ENCODE measurements around the gene SAP130.
"Not testable (repeated sequence)": the region's sequence is repeated elsewhere in the genome, so short reads cannot be mapped to it uniquely, and the experiment has no call there.

SAP130 gene

GRCh38 chr2:127927384-127927783 lies 100.5 kb downstream of the SAP130 start:
- Histone ChIP-seq H3K27ac (ENCODE audit: low read depth, low read length) (no peak overlapping the region), H3K36me3 (ENCODE audit: control insufficient read depth, insufficient read depth, low read length) (no peaks in the 10 kb centered on the region), H3K9ac (ENCODE audit: low read length) (no peak overlapping the region), H3K4me1 (ENCODE audit: control insufficient read depth, insufficient read depth, low read length) (no peaks in the 10 kb centered on the region), H3K27me3 (ENCODE audit: control insufficient read depth, insufficient read depth, low read length) (no peaks in the 10 kb centered on the region), H3K9me3 (ENCODE audit: control insufficient read depth, insufficient read depth, low read depth, low read length) (peaks cover 4% of the 10 kb centered on the region), H3K4me3 (ENCODE audit: low read depth, low read length) (no peak overlapping the region)

- Histone ChIP-seq H3K4me1 (ENCODE audit: control insufficient read depth, insufficient read depth, low read length) (no peaks in the 10 kb centered on the region), H3K27ac (ENCODE audit: low read depth, low read length) (no peak overlapping the region), H3K4me3 (ENCODE audit: low read depth, low read length) (no peak overlapping the region), H3K9ac (ENCODE audit: low read length) (no peak overlapping the region), H3K9me3 (ENCODE audit: control insufficient read depth, insufficient read depth, low read depth, low read length) (no peaks in the 10 kb centered on the region), H3K36me3 (ENCODE audit: control insufficient read depth, insufficient read depth, low read length) (no peaks in the 10 kb centered on the region), H3K27me3 (ENCODE audit: control insufficient read depth, insufficient read depth, low read length) (no peaks in the 10 kb centered on the region)
These were observed 109.9 kb downstream of the SAP130 start for GRCh38 chr2:127917916-127918315.

- Histone ChIP-seq H3K4me3 (ENCODE audit: low read depth, low read length) (no peak overlapping the region), H3K9me3 (ENCODE audit: control insufficient read depth, insufficient read depth, low read depth, low read length) (no peaks in the 10 kb centered on the region), H3K9ac (ENCODE audit: low read length) (no peak overlapping the region), H3K27me3 (ENCODE audit: control insufficient read depth, insufficient read depth, low read length) (no peaks in the 10 kb centered on the region), H3K36me3 (ENCODE audit: control insufficient read depth, insufficient read depth, low read length) (no peaks in the 10 kb centered on the region), H3K27ac (ENCODE audit: low read depth, low read length) (no peak overlapping the region), H3K4me1 (ENCODE audit: control insufficient read depth, insufficient read depth, low read length) (no peaks in the 10 kb centered on the region)
These were observed 113.9 kb downstream of the SAP130 start for GRCh38 chr2:127913808-127914457.

GRCh38 chr2:127911737-127912136 lies 116.1 kb downstream of the SAP130 start:
- Histone ChIP-seq H3K4me1 (ENCODE audit: control insufficient read depth, insufficient read depth, low read length) (no peaks in the 10 kb centered on the region), H3K27me3 (ENCODE audit: control insufficient read depth, insufficient read depth, low read length) (no peaks in the 10 kb centered on the region; the same call in 1 of the 2 replicates), H3K36me3 (ENCODE audit: control insufficient read depth, insufficient read depth, low read length) (no peaks in the 10 kb centered on the region), H3K9ac (ENCODE audit: low read length) (no peak overlapping the region), H3K9me3 (ENCODE audit: control insufficient read depth, insufficient read depth, low read depth, low read length) (no peaks in the 10 kb centered on the region), H3K27ac (ENCODE audit: low read depth, low read length) (no peak overlapping the region), H3K4me3 (ENCODE audit: low read depth, low read length) (no peak overlapping the region)

GRCh38 chr2:127910415-127910814 lies 117.4 kb downstream of the SAP130 start:
- no peaks in the 10 kb centered on the region for H3K36me3 ChIP-seq (ENCODE audit: control insufficient read depth, insufficient read depth, low read length)
- no peaks in the 10 kb centered on the region for H3K4me1 ChIP-seq (ENCODE audit: control insufficient read depth, insufficient read depth, low read length)
- no peak overlapping the region for H3K9ac ChIP-seq (ENCODE audit: low read length)
- no peaks in the 10 kb centered on the region for H3K9me3 ChIP-seq (ENCODE audit: control insufficient read depth, insufficient read depth, low read depth, low read length)
- H3K27me3 ChIP-seq (ENCODE audit: control insufficient read depth, insufficient read depth, low read length) = no peaks in the 10 kb centered on the region; the same call in 1 of the 2 replicates
- no peak overlapping the region for H3K27ac ChIP-seq (ENCODE audit: low read depth, low read length)
- no peak overlapping the region for H3K4me3 ChIP-seq (ENCODE audit: low read depth, low read length)

GRCh38 chr2:127909019-127909418 lies 118.8 kb downstream of the SAP130 start:
- no peaks in the 10 kb centered on the region for H3K9me3 ChIP-seq (ENCODE audit: control insufficient read depth, insufficient read depth, low read depth, low read length)
- H3K4me1 ChIP-seq (ENCODE audit: control insufficient read depth, insufficient read depth, low read length) = no peaks in the 10 kb centered on the region
- no peak overlapping the region for H3K4me3 ChIP-seq (ENCODE audit: low read depth, low read length)
- H3K27me3 ChIP-seq (ENCODE audit: control insufficient read depth, insufficient read depth, low read length) = no peaks in the 10 kb centered on the region; the same call in 1 of the 2 replicates
- H3K36me3 ChIP-seq (ENCODE audit: control insufficient read depth, insufficient read depth, low read length) = no peaks in the 10 kb centered on the region
- H3K27ac ChIP-seq (ENCODE audit: low read depth, low read length) = no peak overlapping the region
- no peak overlapping the region for H3K9ac ChIP-seq (ENCODE audit: low read length)

GRCh38 chr2:127907733-127908400 lies 120.0 kb downstream of the SAP130 start:
- not testable (repeated sequence) for H3K9ac ChIP-seq (ENCODE audit: low read length); H3K27me3 ChIP-seq (ENCODE audit: control insufficient read depth, insufficient read depth, low read length); H3K36me3 ChIP-seq (ENCODE audit: control insufficient read depth, insufficient read depth, low read length); H3K27ac ChIP-seq (ENCODE audit: low read depth, low read length); H3K4me3 ChIP-seq (ENCODE audit: low read depth, low read length); H3K4me1 ChIP-seq (ENCODE audit: control insufficient read depth, insufficient read depth, low read length); H3K9me3 ChIP-seq (ENCODE audit: control insufficient read depth, insufficient read depth, low read depth, low read length)

GRCh38 chr2:127906206-127906926 lies 121.5 kb downstream of the SAP130 start:
- Histone ChIP-seq H3K27me3 (ENCODE audit: control insufficient read depth, insufficient read depth, low read length) (no peaks in the 10 kb centered on the region; the same call in 1 of the 2 replicates), H3K4me1 (ENCODE audit: control insufficient read depth, insufficient read depth, low read length) (no peaks in the 10 kb centered on the region), H3K27ac (ENCODE audit: low read depth, low read length) (no peak overlapping the region), H3K9me3 (ENCODE audit: control insufficient read depth, insufficient read depth, low read depth, low read length) (no peaks in the 10 kb centered on the region), H3K36me3 (ENCODE audit: control insufficient read depth, insufficient read depth, low read length) (no peaks in the 10 kb centered on the region), H3K9ac (ENCODE audit: low read length) (no peak overlapping the region), H3K4me3 (ENCODE audit: low read depth, low read length) (no peak overlapping the region)

- Histone ChIP-seq H3K27me3 (ENCODE audit: control insufficient read depth, insufficient read depth, low read length) (no peaks in the 10 kb centered on the region; the same call in 1 of the 2 replicates), H3K4me1 (ENCODE audit: control insufficient read depth, insufficient read depth, low read length) (no peaks in the 10 kb centered on the region), H3K27ac (ENCODE audit: low read depth, low read length) (no peak overlapping the region), H3K4me3 (ENCODE audit: low read depth, low read length) (no peak overlapping the region), H3K9ac (ENCODE audit: low read length) (no peak overlapping the region), H3K36me3 (ENCODE audit: control insufficient read depth, insufficient read depth, low read length) (no peaks in the 10 kb centered on the region), H3K9me3 (ENCODE audit: control insufficient read depth, insufficient read depth, low read depth, low read length) (no peaks in the 10 kb centered on the region)
These were observed 126.4 kb downstream of the SAP130 start for GRCh38 chr2:127901339-127902056.

GRCh38 chr2:127897531-127898211 lies 130.2 kb downstream of the SAP130 start:
- H3K27me3 ChIP-seq (ENCODE audit: control insufficient read depth, insufficient read depth, low read length) = no peaks in the 10 kb centered on the region
- no peak overlapping the region for H3K27ac ChIP-seq (ENCODE audit: low read depth, low read length)
- H3K4me1 ChIP-seq (ENCODE audit: control insufficient read depth, insufficient read depth, low read length) = peaks cover 7% of the 10 kb centered on the region
- H3K4me3 ChIP-seq (ENCODE audit: low read depth, low read length) = no peak overlapping the region
- H3K36me3 ChIP-seq (ENCODE audit: control insufficient read depth, insufficient read depth, low read length) = no peaks in the 10 kb centered on the region
- no peak overlapping the region for H3K9ac ChIP-seq (ENCODE audit: low read length)
- no peaks in the 10 kb centered on the region for H3K9me3 ChIP-seq (ENCODE audit: control insufficient read depth, insufficient read depth, low read depth, low read length)

Data from HUES6 (cell line).